H1 (cell line): Measurements from ENCODE around the gene TMEM130. TPM values are rescaled to one million over a fixed set of nuclear protein-coding genes. Genes with fewer than 3 reads are reported as not detected.

ENCODE experiments used
- CTCF ChIA-PET: fragments of 300-600 bp; sonication (Branson Sonifier 250); formaldehyde crosslinking; loops from one replicate; lab custom pipeline; 2021; ENCODE audit not compliant: partially characterized antibody; lab: Charles Lee
- POLR2A ChIA-PET: fragments of 300-600 bp; sonication (Branson Sonifier 250); formaldehyde crosslinking; loops from one replicate; lab custom pipeline; 2021; ENCODE audit warnings: inconsistent platforms; ENCODE audit not compliant: partially characterized antibody; lab: Charles Lee
- DNase-seq, 2 experiments: peaks; one replicate each; pipeline versions ENCODE4 v3.0.0 to v3.0.0-alpha.2; 2010 to 2022; ENCODE audit warnings: low spot score in 2 of 2, low read depth in 1 of 2, mixed read lengths in 1 of 2
- FAIRE-seq: peaks from 2 replicates; lab custom pipeline; 2011; peaks lifted over from hg19 to GRCh38; lab: Jason Lieb, UNC
- H2AFZ ChIP-seq: 2 replicates; pipeline ENCODE4 v1.8.1; 2012; ENCODE audit warnings: low read length, inconsistent platforms
- H2AK5ac ChIP-seq: 2 replicates; pipeline ENCODE4 v1.6.1; 2013; ENCODE audit warnings: low read depth, low read length
- H2BK120ac ChIP-seq: replicated peaks from 2 replicates; pipeline ENCODE3; 2013; ENCODE audit warnings: low read depth, low read length, inconsistent platforms
- H2BK12ac ChIP-seq: 2 replicates; pipeline ENCODE4 v1.6.1; 2013; ENCODE audit warnings: low read depth, low read length
- H2BK15ac ChIP-seq: 2 replicates; pipeline ENCODE4 v1.6.1; 2013; ENCODE audit warnings: low read length
- H2BK20ac ChIP-seq: 2 replicates; pipeline ENCODE4 v1.6.1; 2013; ENCODE audit warnings: low read length
- H2BK5ac ChIP-seq: 2 replicates; pipeline ENCODE4 v1.6.1; 2013; ENCODE audit warnings: low read depth, low read length
- H3K14ac ChIP-seq: 2 replicates; pipeline ENCODE4 v1.6.1; 2013; ENCODE audit warnings: inconsistent platforms; ENCODE audit not compliant: insufficient read length
- H3K18ac ChIP-seq: 2 replicates; pipeline ENCODE4 v1.6.1; 2013; ENCODE audit warnings: low read length; ENCODE audit errors: extremely low read depth
- H3K23ac ChIP-seq: 2 replicates; pipeline ENCODE4 v1.6.1; 2013; ENCODE audit warnings: inconsistent platforms; ENCODE audit not compliant: insufficient read length
- H3K23me2 ChIP-seq: 2 replicates; pipeline ENCODE4 v1.6.1; 2013; ENCODE audit warnings: low read depth, low read length
- H3K27ac ChIP-seq: 2 replicates; pipeline ENCODE4 v1.6.1; 2011; ENCODE audit warnings: low read depth, low read length, inconsistent platforms
- H3K27me3 ChIP-seq, 4 experiments: replicated peaks in 1 of 4; 1 replicate in 1 of 4; 2 replicates in 3 of 4; pipeline versions ENCODE4 v1.6.1 to v1.8.1; 2011 to 2013; ENCODE audit warnings: low read length in 3 of 4, mild to moderate bottlenecking in 3 of 4, inconsistent platforms in 2 of 4, mixed read lengths in 2 of 4, moderate library complexity in 1 of 4; ENCODE audit not compliant: control insufficient read depth in 3 of 4, insufficient read depth in 3 of 4; ENCODE audit errors: extremely low read depth in 1 of 4
- H3K36me3 ChIP-seq, 4 experiments: 2 replicates each; pipeline versions ENCODE4 v1.6.1 to v1.8.1; 2011 to 2013; ENCODE audit warnings: mild to moderate bottlenecking in 4 of 4, low read length in 3 of 4, moderate library complexity in 2 of 4, control low read depth in 1 of 4, inconsistent platforms in 1 of 4; ENCODE audit not compliant: insufficient read depth in 4 of 4, control insufficient read depth in 2 of 4
- H3K4ac ChIP-seq: replicated peaks from 2 replicates; pipeline ENCODE3; 2013; ENCODE audit warnings: low read length, low read depth, mixed read lengths, inconsistent platforms; ENCODE audit not compliant: insufficient read length
- H3K4me1 ChIP-seq, 4 experiments: replicated peaks in 1 of 4; 1 replicate in 1 of 4; 2 replicates in 3 of 4; pipeline versions ENCODE4 v1.6.1 to v1.8.1; 2011 to 2013; ENCODE audit warnings: low read length in 3 of 4, inconsistent platforms in 2 of 4, mixed read lengths in 1 of 4; ENCODE audit not compliant: insufficient read depth in 4 of 4, control insufficient read depth in 3 of 4
- H3K4me2 ChIP-seq, 2 experiments: 2 replicates each; pipeline versions ENCODE4 v1.6.1 to v1.8.1; 2011 to 2013; ENCODE audit warnings: low read depth in 2 of 2, low read length in 2 of 2, control low read depth in 1 of 2, inconsistent platforms in 1 of 2, mild to moderate bottlenecking in 1 of 2; ENCODE audit not compliant: insufficient read depth in 1 of 2
- H3K4me3 ChIP-seq, 4 experiments: fragments of 200-600, 300-600 bp in 1 of 4; sonication (generic), shearing (Covaris generic), sonication (Bioruptor Twin) in 1 of 4; 2 replicates each; pipeline versions ENCODE4 v1.5.1 to v1.8.1; 2011 to 2016; ENCODE audit warnings: low read length in 4 of 4, low read depth in 3 of 4, control low read depth in 2 of 4, inconsistent platforms in 2 of 4, mild to moderate bottlenecking in 2 of 4, mixed read lengths in 1 of 4, moderate library complexity in 1 of 4; ENCODE audit not compliant: insufficient read depth in 2 of 4; ENCODE audit errors: extremely low read depth in 1 of 4
- H3K56ac ChIP-seq: replicated peaks from 2 replicates; pipeline ENCODE3; 2013; ENCODE audit warnings: low read depth, mild to moderate bottlenecking, mixed read lengths, low read length, inconsistent platforms; ENCODE audit not compliant: insufficient read length
- H3K79me1 ChIP-seq: 2 replicates; pipeline ENCODE4 v1.6.1; 2013; ENCODE audit warnings: low read depth, low read length, control low read depth
- H3K79me2 ChIP-seq, 2 experiments: 2 replicates each; pipeline versions ENCODE4 v1.6.1 to v1.8.1; 2012 to 2013; ENCODE audit warnings: low read length in 2 of 2, mild to moderate bottlenecking in 2 of 2, inconsistent platforms in 1 of 2; ENCODE audit not compliant: insufficient read depth in 2 of 2, control insufficient read depth in 1 of 2
- H3K9ac ChIP-seq, 4 experiments: replicated peaks in 1 of 4; 1 replicate in 1 of 4; 2 replicates in 3 of 4; pipeline versions ENCODE4 v1.6.1 to v1.8.1; 2011 to 2013; ENCODE audit warnings: low read depth in 3 of 4, low read length in 3 of 4, control low read depth in 2 of 4, mild to moderate bottlenecking in 2 of 4, moderate library complexity in 2 of 4, inconsistent platforms in 1 of 4; ENCODE audit errors: extremely low read depth in 1 of 4
- H3K9me3 ChIP-seq, 2 experiments: 2 replicates each; pipeline versions ENCODE4 v1.6.1 to v1.8.1; 2012 to 2013; ENCODE audit warnings: mild to moderate bottlenecking in 2 of 2, moderate library complexity in 2 of 2, control low read depth in 1 of 2, inconsistent platforms in 1 of 2, low read depth in 1 of 2, low read length in 1 of 2, mixed read lengths in 1 of 2; ENCODE audit not compliant: insufficient read depth in 2 of 2
- H4K20me1 ChIP-seq, 2 experiments: replicated peaks in 1 of 2; 2 replicates each; pipeline versions ENCODE3 to v1.8.1; 2011 to 2013; ENCODE audit warnings: inconsistent platforms in 2 of 2, low read length in 2 of 2, mild to moderate bottlenecking in 1 of 2; ENCODE audit not compliant: insufficient read depth in 2 of 2, control insufficient read depth in 1 of 2
- H4K5ac ChIP-seq: 2 replicates; pipeline ENCODE4 v1.6.1; 2013; ENCODE audit warnings: low read length, low read depth, mixed read lengths, inconsistent platforms; ENCODE audit not compliant: insufficient read length
- H4K8ac ChIP-seq: 2 replicates; pipeline ENCODE4 v1.8.0; 2013; ENCODE audit warnings: mild to moderate bottlenecking, moderate library complexity, low read length, inconsistent platforms; ENCODE audit not compliant: insufficient read depth; ENCODE audit errors: extremely low read depth
- H4K91ac ChIP-seq: replicated peaks from 2 replicates; pipeline ENCODE3; 2013; ENCODE audit warnings: low read length, mixed read lengths, inconsistent platforms; ENCODE audit not compliant: insufficient read length
- JUND ChIP-seq: IDR thresholded peaks from 2 replicates; pipeline ENCODE4 v1.6.1; 2011; ENCODE audit warnings: mild to moderate bottlenecking, improper control_type of control experiment, low read length
- RAD21 ChIP-seq, 2 experiments: IDR thresholded peaks in 1 of 2; conservative IDR thresholded peaks in 1 of 2; 2 replicates each; pipeline ENCODE4 v1.6.1; 2011; ENCODE audit warnings: low read depth in 2 of 2, low read length in 2 of 2, improper control_type of control experiment in 1 of 2, inconsistent platforms in 1 of 2, mild to moderate bottlenecking in 1 of 2, moderate library complexity in 1 of 2
- TAF7 ChIP-seq: optimal IDR thresholded peaks from 2 replicates; pipeline ENCODE3; 2011; ENCODE audit warnings: low read depth, mild to moderate bottlenecking, inconsistent platforms, low read length, moderate library complexity, borderline replicate concordance
- YY1 ChIP-seq: IDR thresholded peaks from 2 replicates; pipeline ENCODE4 v1.6.1; 2011; ENCODE audit warnings: low read depth, mild to moderate bottlenecking, low read length
- WGBS, 2 experiments: shearing (Covaris generic) in 1 of 2; methylation state at CpG; one replicate each; pipeline versions ENCODE4 v1.1.6 to v1.1.7; 2013 to 2015; ENCODE audit warnings: low lambda C conversion rate in 2 of 2, mixed read lengths in 2 of 2, inconsistent platforms in 1 of 2, low coverage in 1 of 2, missing lambda C conversion rate in 1 of 2; ENCODE audit not compliant: insufficient replicate concordance in 2 of 2, insufficient coverage in 1 of 2, insufficient read length in 1 of 2; ENCODE audit errors: extremely low coverage in 1 of 2, missing lambda C conversion rate in 1 of 2; 5-methylcytosine and 5-hydroxymethylcytosine counted together
- polyA plus RNA-seq, 7 experiments: library from polyadenylated mRNA; depleted of rRNA in 3 of 7; stranded (reverse) in 5 of 7; unstranded in 2 of 7; fragments of >200 nt in 5 of 7; fragments of 200-250 nt in 2 of 7; gene quantifications; 1 replicate in 5 of 7; 2 replicates in 1 of 7; 4 replicates in 1 of 7; pipeline versions ENCODE4 v1.2.1 to v1.2.3, GENCODE V29; 2011 to 2013; ENCODE audit warnings: missing spikeins in 2 of 7, mixed read lengths in 2 of 7
- total RNA-seq: library from RNA; stranded (reverse); fragmentation: NEBNext Ultra II Directional; extraction: Animal tissue kit (Norgen Biotek cat#: 25700); gene quantifications from 2 replicates; pipeline ENCODE4 v1.2.1, GENCODE V29; 2021

Gene TMEM130
- total and polyA plus RNA-seq, 2 of the 8 experiments (the other 6 are each of a cell fraction or from before 2014, with no cell fraction given) = 2.9 to 6.6 TPM

DNA sequence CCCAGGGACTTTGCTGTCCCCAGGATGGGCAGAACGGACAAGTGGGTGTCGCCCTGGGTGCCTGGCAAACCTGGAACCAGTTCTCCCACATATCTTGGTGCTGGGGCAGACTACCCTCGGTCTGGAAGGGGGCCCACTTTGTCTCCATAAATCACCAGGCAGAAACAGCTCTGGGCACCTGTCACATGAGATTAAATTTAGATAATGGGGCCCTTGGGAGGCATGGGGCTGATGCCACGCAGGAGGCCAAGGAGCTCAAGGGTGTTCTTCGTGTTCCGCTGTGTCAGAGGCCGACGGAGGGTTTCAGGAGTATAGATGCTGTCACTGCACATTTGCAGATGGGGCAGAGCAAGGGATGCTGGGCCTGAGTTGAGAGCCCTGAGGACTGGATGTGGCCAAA, 72.7 kb downstream of the TMEM130 start:
- no peak overlapping the region for H2BK15ac ChIP-seq
- H3K79me2 ChIP-seq = no peaks in the 10 kb centered on the region
- H2BK12ac ChIP-seq = no peak overlapping the region
- 88% methylated on average over 7 of the region's 8 CpGs; no CpG with 5 or more reads in 1 of the 2 experiments for WGBS, 2 experiments
- no peak overlapping the region for H3K14ac ChIP-seq
- no peaks in the 10 kb centered on the region for H3K23me2 ChIP-seq
- ChIA-PET POLR2A (interaction anchor here (0.6 kb wide), 1 partner anchor 55 kb away, joined by 4 read pairs; no protein-coding TSS in a partner anchor), CTCF (interaction anchor here (1.0 to 3.0 kb wide), 5 partner anchors 20 to 58 kb away, joined by 3 to 15 read pairs (median 3); no protein-coding TSS in a partner anchor)
- H3K36me3 ChIP-seq = no peaks in the 10 kb centered on the region
- no peak overlapping the region for H4K8ac ChIP-seq
- H2BK5ac ChIP-seq = no peak overlapping the region
- no peak overlapping the region for H2AK5ac ChIP-seq
- no peaks in the 10 kb centered on the region for H3K27me3 ChIP-seq
- no peak overlapping the region; the same call in 1 of the 2 replicates for H3K18ac ChIP-seq
- FAIRE-seq (no peak), DNase-seq (no peak)
- H2AFZ ChIP-seq = no peak overlapping the region
- H3K9me3 ChIP-seq = peaks cover 3% of the 10 kb centered on the region in 2 experiments; a peak in 1 of 4 replicates
- H3K4me2 ChIP-seq = no peak overlapping the region
- no peak overlapping the region for H3K9ac ChIP-seq
- no peaks in the 10 kb centered on the region for H3K79me1 ChIP-seq
- no peak overlapping the region for H4K91ac ChIP-seq
- no peak overlapping the region for H3K23ac ChIP-seq
- no peak overlapping the region for H2BK20ac ChIP-seq
- H4K5ac ChIP-seq = no peak overlapping the region
- H3K4me3 ChIP-seq = no peak overlapping the region
- no peak overlapping the region for H3K56ac ChIP-seq
- no peak overlapping the region for H2BK120ac ChIP-seq
- no peaks in the 10 kb centered on the region for H4K20me1 ChIP-seq
- H3K4ac ChIP-seq = no peak overlapping the region
- H3K4me1 ChIP-seq = no peaks in the 10 kb centered on the region
- no peak overlapping the region for H3K27ac ChIP-seq
- TF ChIP-seq YY1 = no peak
- no peak for TF ChIP-seq RAD21 (IDR thresholded peaks at IDR 0.05 in 1 of 2, conservative IDR thresholded peaks at IDR 0.05 in 1 of 2; ENCODE audit: low read depth in 2 of 2, low read length in 2 of 2)
- no peak for TF ChIP-seq JUND
- no peak for TF ChIP-seq TAF7
